Smooth muscle cell (in vitro differentiated cells): ENCODE data around the gene IGF2BP1. TPM values are rescaled to one million over a fixed set of nuclear protein-coding genes. Genes with fewer than 3 reads are reported as not detected.
"Not testable (repeated sequence)": the region's sequence is repeated elsewhere in the genome, so short reads cannot be mapped to it uniquely, and the experiment has no call there.

Source experiments
- DNase-seq: peaks from one replicate; lab custom pipeline; 2025; ENCODE audit not compliant: unreplicated experiment; lab: John Stamatoyannopoulos, UW
- H2AFZ ChIP-seq: fragments of 200-600 bp; sonication (generic); 2 replicates; pipeline ENCODE4 v1.6.0; 2016; ENCODE audit warnings: antibody characterized with exemption, low read depth, mild to moderate bottlenecking
- H3F3A ChIP-seq: fragments of 200-600 bp; sonication (generic); 2 replicates; pipeline ENCODE4 v1.6.0; 2017; ENCODE audit warnings: antibody characterized with exemption, low read depth
- H3K27ac ChIP-seq: fragments of 200-600 bp; sonication (generic); 2 replicates; pipeline ENCODE4 v1.5.1; 2016; ENCODE audit warnings: low read depth, mild to moderate bottlenecking
- H3K27me3 ChIP-seq: fragments of 200-600 bp; sonication (generic); 2 replicates; pipeline ENCODE4 v1.6.1; 2016; ENCODE audit warnings: low read depth, mild to moderate bottlenecking
- H3K36me3 ChIP-seq: fragments of 200-600 bp; sonication (generic); 2 replicates; pipeline ENCODE4 v1.5.1; 2016; ENCODE audit warnings: low read depth
- H3K4me1 ChIP-seq: fragments of 200-600 bp; sonication (generic); 2 replicates; pipeline ENCODE4 v1.5.1; 2016; ENCODE audit warnings: low read depth
- H3K4me2 ChIP-seq: fragments of 200-600 bp; sonication (generic); 2 replicates; pipeline ENCODE4 v1.6.0; 2016; ENCODE audit warnings: mild to moderate bottlenecking
- H3K4me3 ChIP-seq: fragments of 200-600 bp; sonication (generic); 2 replicates; pipeline ENCODE4 v1.5.1; 2016; ENCODE audit warnings: mild to moderate bottlenecking
- H3K79me2 ChIP-seq: fragments of 200-600 bp; sonication (generic); 2 replicates; pipeline ENCODE4 v1.6.0; 2016; ENCODE audit warnings: low read depth, mild to moderate bottlenecking
- H3K9ac ChIP-seq: fragments of 200-600 bp; sonication (generic); 2 replicates; pipeline ENCODE4 v1.6.0; 2016; ENCODE audit warnings: low read depth
- H3K9me3 ChIP-seq: fragments of 200-600 bp; sonication (generic); replicated peaks from 2 replicates; pipeline ENCODE4 v1.5.1; 2016; ENCODE audit warnings: low read depth
- H4K20me1 ChIP-seq: fragments of 200-600 bp; sonication (generic); 2 replicates; pipeline ENCODE4 v1.6.0; 2016; ENCODE audit warnings: low read depth
- WGBS: methylation state at CpG from one replicate; pipeline ENCODE4 v1.1.7; 2016; ENCODE audit warnings: low lambda C conversion rate; 5-methylcytosine and 5-hydroxymethylcytosine counted together
- polyA plus RNA-seq: library from polyadenylated mRNA; unstranded; fragments of >200 nt; fragmentation: Nextera tagmentation; extraction: Ambion mirVana; gene quantifications from 2 replicates; pipeline ENCODE4 v1.2.1, GENCODE V29; 2016
- total RNA-seq: library from RNA; depleted of rRNA; stranded (reverse); fragments of >200 nt; gene quantifications from 2 replicates; pipeline ENCODE4 v1.2.3, GENCODE V29; 2014
- TF ChIP-seq, protein P1 (sequence below): fragments of 200-600 bp; sonication (generic); IDR thresholded peaks from 2 replicates; pipeline ENCODE4 v1.5.1; 2017; ENCODE audit warnings: borderline replicate concordance, mild to moderate bottlenecking, antibody characterized with exemption; ENCODE audit not compliant: insufficient read depth, poor library complexity, severe bottlenecking

The IGF2BP1 gene
- total and polyA plus RNA-seq, 2 experiments from 2014 or later, result 51.4 to 54.6 TPM

DNA sequence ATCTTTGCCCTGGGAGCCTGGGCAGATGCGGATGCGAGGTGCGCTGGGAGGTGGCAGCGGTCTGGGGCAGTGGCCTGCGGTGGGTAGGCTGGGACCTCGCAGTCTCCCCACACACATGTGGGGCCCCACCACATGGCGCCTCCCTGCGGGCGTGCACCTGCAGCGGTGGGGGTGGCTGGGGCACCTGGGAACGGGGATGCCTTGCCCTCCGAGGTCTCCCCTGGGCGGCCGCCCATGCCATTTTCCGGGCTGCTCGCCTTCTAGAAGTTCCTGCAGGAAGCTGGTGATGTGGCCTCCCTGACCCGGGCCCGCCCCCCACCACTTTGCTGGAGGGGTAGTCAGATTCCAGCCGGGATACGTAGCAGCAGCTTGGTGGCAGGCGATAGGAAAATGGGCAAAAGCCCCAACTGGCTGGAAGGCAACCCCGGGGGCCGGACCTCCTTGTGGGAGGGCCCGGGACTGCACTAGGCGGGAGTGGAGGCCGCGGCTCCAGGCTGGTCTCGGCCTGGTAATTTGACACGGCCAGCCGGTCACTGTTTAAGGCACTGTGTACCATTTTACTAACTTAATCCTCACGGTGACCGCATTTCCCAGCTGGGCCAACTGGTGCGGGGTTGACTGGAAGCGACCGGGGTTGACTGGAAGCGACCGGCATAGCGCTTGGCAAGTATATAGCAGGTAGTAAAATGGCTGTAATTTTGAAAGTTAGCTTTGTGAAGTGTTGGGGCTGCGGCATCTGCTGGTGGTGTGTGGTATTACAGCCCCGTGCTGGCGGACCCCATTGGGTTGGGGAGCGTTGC lies 38.5 kb downstream of the IGF2BP1 start:
- TF ChIP-seq, protein P1, sequence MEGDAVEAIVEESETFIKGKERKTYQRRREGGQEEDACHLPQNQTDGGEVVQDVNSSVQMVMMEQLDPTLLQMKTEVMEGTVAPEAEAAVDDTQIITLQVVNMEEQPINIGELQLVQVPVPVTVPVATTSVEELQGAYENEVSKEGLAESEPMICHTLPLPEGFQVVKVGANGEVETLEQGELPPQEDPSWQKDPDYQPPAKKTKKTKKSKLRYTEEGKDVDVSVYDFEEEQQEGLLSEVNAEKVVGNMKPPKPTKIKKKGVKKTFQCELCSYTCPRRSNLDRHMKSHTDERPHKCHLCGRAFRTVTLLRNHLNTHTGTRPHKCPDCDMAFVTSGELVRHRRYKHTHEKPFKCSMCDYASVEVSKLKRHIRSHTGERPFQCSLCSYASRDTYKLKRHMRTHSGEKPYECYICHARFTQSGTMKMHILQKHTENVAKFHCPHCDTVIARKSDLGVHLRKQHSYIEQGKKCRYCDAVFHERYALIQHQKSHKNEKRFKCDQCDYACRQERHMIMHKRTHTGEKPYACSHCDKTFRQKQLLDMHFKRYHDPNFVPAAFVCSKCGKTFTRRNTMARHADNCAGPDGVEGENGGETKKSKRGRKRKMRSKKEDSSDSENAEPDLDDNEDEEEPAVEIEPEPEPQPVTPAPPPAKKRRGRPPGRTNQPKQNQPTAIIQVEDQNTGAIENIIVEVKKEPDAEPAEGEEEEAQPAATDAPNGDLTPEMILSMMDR, result peak; percentile 68
- Histone ChIP-seq H3K9me3 (no peaks in the 10 kb centered on the region), H3K4me3 (no peak overlapping the region), H3K79me2 (peaks cover 69% of the 10 kb centered on the region), H3K36me3 (peaks cover 18% of the 10 kb centered on the region), H3K4me1 (no peaks in the 10 kb centered on the region), H3F3A (peaks cover 33% of the 10 kb centered on the region), H3K27ac (no peak overlapping the region), H3K27me3 (no peaks in the 10 kb centered on the region), H3K9ac (no peak overlapping the region), H4K20me1 (peaks cover 75% of the 10 kb centered on the region), H3K4me2 (no peak overlapping the region), H2AFZ (no peak overlapping the region)
- DNase-seq, result no peak
- WGBS, result 76% methylated on average over 42 of the region's 42 CpGs

DNA sequence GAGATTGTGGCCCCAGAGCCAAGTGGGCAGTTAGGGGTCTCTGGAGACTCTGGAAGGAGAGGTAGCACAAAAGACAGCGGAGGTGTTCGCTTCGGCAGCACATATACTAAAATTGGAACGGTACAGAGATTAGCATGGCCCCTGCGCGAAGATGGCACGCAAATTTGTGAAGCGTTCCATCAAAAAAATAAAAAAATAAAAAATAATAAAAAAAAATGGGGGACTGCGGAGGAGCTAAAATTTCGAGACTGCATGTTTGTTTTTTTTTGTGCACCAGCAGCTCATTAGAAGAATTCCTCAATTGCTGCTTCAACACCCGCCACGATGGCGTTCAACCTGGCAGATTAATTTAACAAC lies 39.1 kb downstream of the IGF2BP1 start:
- no peaks in the 10 kb centered on the region for H3K4me1 ChIP-seq
- no peaks in the 10 kb centered on the region for H3K27me3 ChIP-seq
- no peaks in the 10 kb centered on the region for H3K9me3 ChIP-seq
- H3K9ac ChIP-seq, result no peak overlapping the region
- H3K4me2 ChIP-seq, result no peak overlapping the region
- H3K79me2 ChIP-seq, result peaks cover 66% of the 10 kb centered on the region
- no peak overlapping the region for H3K27ac ChIP-seq
- TF ChIP-seq, protein P1, result no peak
- WGBS, result 97% methylated on average over 13 of the region's 13 CpGs
- no peak for DNase-seq
- H3K4me3 ChIP-seq, result no peak overlapping the region
- peaks cover 29% of the 10 kb centered on the region for H3F3A ChIP-seq
- peaks cover 20% of the 10 kb centered on the region for H3K36me3 ChIP-seq
- no peak overlapping the region for H2AFZ ChIP-seq
- peaks cover 75% of the 10 kb centered on the region for H4K20me1 ChIP-seq

DNA sequence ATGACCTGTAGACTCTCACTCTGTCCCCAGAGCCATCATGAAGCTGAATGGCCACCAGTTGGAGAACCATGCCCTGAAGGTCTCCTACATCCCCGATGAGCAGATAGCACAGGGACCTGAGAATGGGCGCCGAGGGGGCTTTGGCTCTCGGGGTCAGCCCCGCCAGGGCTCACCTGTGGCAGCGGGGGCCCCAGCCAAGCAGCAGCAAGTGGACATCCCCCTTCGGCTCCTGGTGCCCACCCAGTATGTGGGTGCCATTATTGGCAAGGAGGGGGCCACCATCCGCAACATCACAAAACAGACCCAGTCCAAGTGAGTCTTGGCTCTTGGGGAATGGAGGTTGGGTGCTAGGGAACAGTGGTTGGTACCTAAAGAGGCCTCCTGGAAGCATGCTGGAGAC lies 41.0 kb downstream of the IGF2BP1 start:
- H3K9ac ChIP-seq, result no peak overlapping the region
- no peaks in the 10 kb centered on the region for H3K9me3 ChIP-seq
- H4K20me1 ChIP-seq, result peaks cover 82% of the 10 kb centered on the region
- H3K4me1 ChIP-seq, result no peaks in the 10 kb centered on the region
- H3K4me2 ChIP-seq, result no peak overlapping the region
- no peak overlapping the region for H2AFZ ChIP-seq
- WGBS, result 97% methylated on average over 8 of the region's 8 CpGs
- H3K36me3 ChIP-seq, result peaks cover 34% of the 10 kb centered on the region
- H3K27me3 ChIP-seq, result no peaks in the 10 kb centered on the region
- H3K4me3 ChIP-seq, result no peak overlapping the region
- TF ChIP-seq, protein P1, result no peak
- H3K27ac ChIP-seq, result no peak overlapping the region
- peaks cover 15% of the 10 kb centered on the region for H3F3A ChIP-seq
- H3K79me2 ChIP-seq, result peaks cover 63% of the 10 kb centered on the region
- DNase-seq, result no peak

DNA sequence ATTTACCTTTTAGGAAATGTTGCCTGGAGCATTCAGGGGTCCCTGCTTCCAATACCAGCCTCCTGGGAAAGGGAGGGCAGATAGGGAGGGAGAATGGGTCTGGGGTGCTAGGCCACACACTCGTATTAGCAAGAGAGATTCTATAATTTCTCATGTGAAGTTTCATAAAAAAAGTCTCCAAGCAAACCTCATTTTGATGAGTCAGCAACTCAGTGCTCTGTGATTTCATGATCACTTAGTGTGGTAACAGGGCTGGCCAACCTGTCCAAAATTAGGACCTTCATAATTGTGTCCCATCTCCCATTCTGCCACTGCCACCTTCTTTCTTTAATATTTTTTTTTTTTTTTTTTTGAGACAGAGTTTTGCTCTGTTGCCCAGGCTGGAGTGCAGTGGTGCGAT lies 41.4 kb downstream of the IGF2BP1 start:
- H2AFZ ChIP-seq, result no peak overlapping the region
- no peaks in the 10 kb centered on the region for H3K4me1 ChIP-seq
- TF ChIP-seq, protein P1, result no peak
- H3K27me3 ChIP-seq, result no peaks in the 10 kb centered on the region
- H3K27ac ChIP-seq, result no peak overlapping the region
- H3K79me2 ChIP-seq, result peaks cover 59% of the 10 kb centered on the region
- peaks cover 34% of the 10 kb centered on the region for H3K36me3 ChIP-seq
- H4K20me1 ChIP-seq, result peaks cover 82% of the 10 kb centered on the region
- WGBS, result 82% methylated on average over 2 of the region's 2 CpGs
- H3K4me2 ChIP-seq, result no peak overlapping the region
- no peaks in the 10 kb centered on the region for H3K9me3 ChIP-seq
- no peak overlapping the region for H3K4me3 ChIP-seq
- H3K9ac ChIP-seq, result no peak overlapping the region
- DNase-seq, result no peak
- H3F3A ChIP-seq, result peaks cover 11% of the 10 kb centered on the region

DNA sequence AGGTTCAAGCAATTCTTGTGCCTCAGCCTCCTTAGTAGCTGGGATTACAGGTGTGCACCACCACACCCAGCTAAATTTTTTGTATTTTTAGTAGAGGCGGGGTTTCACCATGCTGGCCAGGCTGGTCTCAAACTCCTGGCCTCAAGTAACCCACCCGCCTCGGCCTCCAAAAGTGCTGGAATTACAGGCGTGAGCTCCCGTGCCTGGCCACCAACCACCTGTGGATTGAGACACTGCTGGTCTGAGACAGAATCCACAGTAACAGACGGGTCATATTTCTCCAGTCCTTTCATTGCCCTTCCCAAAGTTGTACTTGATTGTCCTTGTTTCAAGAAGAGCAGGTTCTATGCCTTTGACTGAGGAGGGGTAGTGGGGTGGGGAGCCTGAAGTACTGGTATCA lies 42.3 kb downstream of the IGF2BP1 start:
- not testable (repeated sequence) for H3K9ac ChIP-seq, H3K27me3 ChIP-seq, H3K4me1 ChIP-seq, H2AFZ ChIP-seq, H3K4me2 ChIP-seq, H3K27ac ChIP-seq, H3K9me3 ChIP-seq, H3K4me3 ChIP-seq, DNase-seq, H3F3A ChIP-seq
- 96% methylated on average over 6 of the region's 6 CpGs for WGBS
- Histone ChIP-seq H3K36me3 (peaks cover 34% of the 10 kb centered on the region), H4K20me1 (peaks cover 88% of the 10 kb centered on the region), H3K79me2 (peaks cover 49% of the 10 kb centered on the region)
